Prostate gland (tissue), 2 donors: ENCODE data around the gene PDE4D.

Experiments used
- CTCF ChIP-seq, 4 experiments: fragments of 200-600 bp in 2 of 4; fragments of 450-650 bp in 2 of 4; sonication (generic) in 2 of 4; IDR thresholded peaks; 1 replicate in 3 of 4; 2 replicates in 1 of 4; pipeline ENCODE4 v1.5.1; 2016 to 2019; ENCODE audit warnings: antibody characterized with exemption in 4 of 4, mild to moderate bottlenecking in 2 of 4, moderate library complexity in 2 of 4
- POLR2A ChIP-seq: fragments of 450-650 bp; IDR thresholded peaks from one replicate; pipeline ENCODE4 v1.6.1; 2016; ENCODE audit warnings: antibody characterized with exemption, mild to moderate bottlenecking

- TF ChIP-seq CTCF (IDR thresholded peaks at IDR 0.05) (no peak), POLR2A (no peak)
Observed at GRCh38 chr5:59874675-59875074, 18.9 kb downstream of the PDE4D start.
